HG03521 (cell line): ENCODE measurements around the gene DNHD1.
A peak's percentile ranks its signal among the peaks of the same experiment; 100 is the strongest.

ENCODE experiments used
- ATAC-seq: cut with Tn5 transposase; IDR thresholded peaks from one replicate; pipeline ENCODE4 v1.9.1; 2021; ENCODE audit warnings: mild to moderate bottlenecking, moderate library complexity; ENCODE audit not compliant: unreplicated experiment

Gene DNHD1

GRCh38 chr11:6526411-6527135, 29.5 kb downstream of the DNHD1 start:
- ATAC-seq: no peak

DNA sequence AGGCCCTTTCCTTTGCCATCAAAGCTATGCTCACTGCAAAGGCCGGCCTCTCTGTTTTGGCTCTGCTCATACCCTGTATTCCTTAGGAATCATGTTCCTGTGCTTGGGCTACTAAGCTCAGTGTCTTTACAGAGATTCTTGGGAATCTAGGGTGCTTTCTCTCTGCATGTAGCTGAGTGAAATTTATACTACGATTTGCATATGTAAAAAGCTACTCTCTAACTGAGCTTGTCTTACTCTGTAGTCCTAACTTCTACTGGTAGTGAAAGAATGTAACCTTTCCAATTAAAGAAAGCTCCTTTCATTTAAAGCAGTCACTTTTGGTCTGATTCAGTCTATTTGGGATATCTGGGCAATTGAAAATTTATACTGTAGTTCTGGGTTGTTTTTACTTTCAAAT, 32.2 kb downstream of the DNHD1 start:
- ATAC-seq: no peak

DNA sequence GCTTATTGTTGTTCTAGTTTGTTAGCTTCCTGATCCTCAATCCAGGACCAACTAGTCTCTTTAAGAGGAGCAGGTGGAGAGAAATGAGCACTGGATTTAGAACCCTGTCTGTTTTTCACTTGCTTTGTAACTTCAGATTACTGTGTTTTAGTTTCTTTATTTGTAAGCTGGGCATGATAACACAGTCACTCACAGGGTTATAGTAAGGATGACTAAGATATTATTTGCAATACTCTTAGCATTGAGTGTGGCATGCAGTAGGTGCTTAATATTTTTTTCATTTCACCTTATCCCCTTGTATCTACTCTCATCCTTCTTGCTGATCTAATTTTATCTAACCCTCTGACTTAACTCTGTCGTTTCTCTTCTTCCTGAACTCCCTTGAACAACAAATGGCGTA, 33.8 kb downstream of the DNHD1 start:
- no peak for ATAC-seq

- ATAC-seq: peak; percentile 55
Measured at GRCh38 chr11:6531267-6531752, 34.2 kb downstream of the DNHD1 start.

DNA sequence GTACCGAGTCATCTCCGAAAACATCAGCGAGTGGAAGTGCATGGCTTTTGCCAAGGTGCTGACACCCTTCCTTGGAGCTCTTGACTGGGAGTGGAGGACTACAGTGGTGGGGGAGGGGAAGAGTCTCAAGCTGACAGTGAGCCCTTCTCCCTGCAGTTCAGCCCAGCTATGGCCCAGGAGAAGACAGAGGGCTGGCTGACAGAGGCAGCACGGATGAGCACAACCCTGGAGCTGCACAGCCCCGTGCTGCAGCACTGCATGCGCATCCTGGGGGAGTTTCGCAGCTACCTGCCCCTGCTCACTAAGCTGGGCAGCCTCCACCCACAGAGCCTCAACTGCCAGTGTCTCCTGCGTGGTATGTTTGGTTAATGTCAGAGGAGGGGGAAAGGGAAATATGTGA, 41.4 kb downstream of the DNHD1 start:
- ATAC-seq: no peak

- ATAC-seq: no peak
Measured at GRCh38 chr11:6538945-6539344, 41.9 kb downstream of the DNHD1 start.

GRCh38 chr11:6539748-6540268, 42.7 kb downstream of the DNHD1 start:
- ATAC-seq: no peak

GRCh38 chr11:6541356-6541755, 44.3 kb downstream of the DNHD1 start:
- no peak for ATAC-seq

DNA sequence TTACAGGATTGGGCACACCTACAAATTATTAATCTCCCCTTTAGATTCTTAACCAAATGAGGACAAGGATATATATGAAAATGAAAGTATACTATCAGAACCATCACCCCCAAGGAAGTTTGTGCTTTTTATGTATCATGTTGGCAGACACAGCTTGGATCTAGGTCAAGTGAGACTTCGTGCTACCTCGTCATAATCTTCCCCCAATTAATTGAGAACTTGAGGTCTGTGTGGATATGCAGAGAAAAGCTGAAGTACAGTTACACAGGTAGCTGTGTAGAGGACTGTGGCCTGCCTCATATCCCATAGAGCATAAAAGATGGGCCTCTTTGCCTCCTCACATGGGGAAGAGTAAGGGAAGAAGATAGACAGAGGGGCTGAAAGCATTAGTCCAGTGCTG, 45.6 kb downstream of the DNHD1 start:
- ATAC-seq: no peak

GRCh38 chr11:6544921-6545850, 48.1 kb downstream of the DNHD1 start:
- ATAC-seq: no peak

GRCh38 chr11:6545917-6546605, 49.0 kb downstream of the DNHD1 start:
- ATAC-seq: no peak

DNA sequence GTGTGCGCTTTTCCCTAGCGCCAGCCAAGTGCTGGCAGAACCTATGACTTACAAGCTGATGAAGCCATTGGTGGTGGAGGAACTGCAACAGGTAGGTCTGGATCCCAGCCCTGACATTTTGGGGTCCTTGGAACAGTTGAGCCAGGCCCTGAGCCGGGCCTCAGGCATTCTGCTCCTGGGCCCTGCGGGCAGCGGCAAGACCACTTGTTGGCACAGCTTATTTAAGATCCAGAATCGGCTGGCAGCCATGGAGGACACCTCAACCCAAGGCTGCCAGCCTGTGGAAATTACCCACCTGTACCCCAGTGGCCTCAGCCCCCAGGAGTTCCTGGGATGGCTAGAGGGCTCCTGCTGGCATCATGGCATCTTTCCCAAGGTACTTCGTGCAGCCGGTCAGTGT, 49.7 kb downstream of the DNHD1 start:
- no peak for ATAC-seq

- ATAC-seq: no peak
Measured at GRCh38 chr11:6547177-6547576, 50.1 kb downstream of the DNHD1 start.

- ATAC-seq: no peak
Measured at GRCh38 chr11:6548121-6548520, 51.0 kb downstream of the DNHD1 start.

GRCh38 chr11:6548641-6549040, 51.6 kb downstream of the DNHD1 start:
- no peak for ATAC-seq

- ATAC-seq: no peak
Measured at GRCh38 chr11:6553634-6554033, 56.6 kb downstream of the DNHD1 start.

DNA sequence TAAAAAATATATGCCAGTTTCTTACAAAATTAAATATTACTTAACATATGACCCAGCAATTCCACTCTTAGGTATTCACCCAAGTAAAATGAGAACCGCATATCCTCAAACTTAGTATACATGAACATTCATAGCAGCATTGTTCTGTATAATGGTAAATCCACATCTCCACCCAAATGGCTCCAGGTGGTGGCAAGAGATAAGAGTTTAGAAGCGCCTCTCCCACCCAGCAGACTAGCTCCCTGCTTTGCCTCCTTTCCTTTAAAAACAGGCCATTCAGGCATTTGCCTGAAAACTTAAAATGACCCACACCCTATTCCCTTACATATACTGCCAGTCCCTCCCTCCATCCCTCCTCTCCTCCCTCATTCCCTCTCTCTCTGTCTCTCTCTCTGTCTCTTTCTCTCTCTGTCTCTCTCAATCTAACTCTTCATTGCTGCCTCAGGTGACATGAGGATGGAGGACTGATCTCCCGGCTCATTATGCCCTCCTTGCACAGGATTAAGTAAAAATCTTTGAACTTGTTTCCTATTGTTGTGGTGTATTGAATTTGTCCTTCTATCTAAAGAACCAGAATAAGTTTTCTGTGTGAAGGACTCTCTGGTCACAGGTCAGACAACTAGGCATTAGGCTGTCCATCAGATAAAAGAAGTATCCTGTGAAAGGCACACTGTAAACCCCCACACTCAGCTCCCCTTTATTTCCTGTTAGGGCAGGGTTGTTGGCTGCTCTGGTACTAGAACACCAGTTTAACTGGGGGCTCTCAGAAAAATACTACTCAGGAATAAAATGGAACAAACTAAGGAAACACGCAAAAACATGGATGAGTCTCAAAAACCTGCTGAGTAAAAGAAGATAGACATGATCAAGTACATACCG, 58.0 kb downstream of the DNHD1 start:
- no peak for ATAC-seq

DNA sequence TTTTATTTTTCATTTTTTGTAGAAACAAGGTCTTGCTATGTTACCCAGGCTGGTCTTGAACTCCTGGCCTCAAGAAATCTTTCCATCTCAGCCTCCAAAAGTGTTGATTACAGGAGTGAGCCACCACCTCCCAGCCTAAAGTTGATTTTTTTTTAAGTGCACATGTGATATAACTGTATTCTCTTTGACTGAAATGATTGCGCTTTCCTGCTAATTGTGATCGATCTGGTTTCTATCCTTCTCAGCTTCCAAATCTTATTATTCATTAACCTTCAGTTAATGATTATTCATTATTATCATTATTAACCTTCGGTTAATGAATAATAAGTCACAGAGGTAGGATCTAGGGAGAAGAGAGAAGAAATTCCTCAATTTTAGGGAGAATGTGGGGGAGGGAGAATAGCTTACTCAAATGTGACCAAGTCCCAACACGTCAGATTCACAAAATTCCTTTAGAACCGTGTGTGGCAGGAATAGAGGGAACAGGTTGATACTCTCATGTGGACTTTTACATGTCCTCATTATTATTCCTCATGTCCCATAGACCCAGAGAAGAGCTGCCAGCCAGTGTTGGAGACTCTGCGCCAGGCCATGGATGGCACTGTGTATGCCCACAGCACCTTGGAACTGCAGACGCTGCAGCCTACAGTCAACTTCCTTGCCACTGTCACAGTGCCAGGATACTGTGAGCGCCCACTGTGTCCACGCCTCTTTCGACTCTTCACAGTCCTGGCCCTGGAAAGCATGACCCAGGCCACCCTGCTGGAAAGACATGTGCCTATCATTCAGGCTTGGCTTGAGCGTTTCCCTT, 59.3 kb downstream of the DNHD1 start:
- ATAC-seq: no peak

GRCh38 chr11:6557063-6557462, 60.0 kb downstream of the DNHD1 start:
- no peak for ATAC-seq
